Midbrain (tissue), 1 donor: ENCODE results near the gene ZCCHC9.
"Not testable (repeated sequence)": the region's sequence is repeated elsewhere in the genome, so short reads cannot be mapped to it uniquely, and the experiment has no call there.

ENCODE experiments used
- DNase-seq: peaks from one replicate; lab custom pipeline; 2025; lab: John Stamatoyannopoulos, UW

The ZCCHC9 gene

DNA sequence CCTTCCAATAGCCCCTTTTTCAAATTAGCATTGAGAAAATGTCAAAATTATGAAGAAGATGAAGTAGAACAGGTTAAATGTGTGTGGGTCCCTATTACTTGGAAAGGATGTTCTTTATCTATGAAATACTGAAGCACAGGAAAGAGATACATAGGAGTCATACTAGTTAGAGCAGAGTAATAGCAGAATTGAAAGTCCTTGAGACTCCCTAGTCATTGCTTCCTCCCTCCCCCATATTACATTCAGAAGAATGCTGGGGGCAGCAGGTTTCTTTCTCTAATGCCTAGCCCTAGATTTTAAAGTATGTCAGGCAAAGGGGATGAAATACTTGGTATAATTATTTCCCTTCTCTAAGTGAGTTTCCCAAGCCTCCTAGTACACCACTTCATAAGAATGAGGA, 4.4 kb downstream of the ZCCHC9 start:
- no peak for DNase-seq

DNA sequence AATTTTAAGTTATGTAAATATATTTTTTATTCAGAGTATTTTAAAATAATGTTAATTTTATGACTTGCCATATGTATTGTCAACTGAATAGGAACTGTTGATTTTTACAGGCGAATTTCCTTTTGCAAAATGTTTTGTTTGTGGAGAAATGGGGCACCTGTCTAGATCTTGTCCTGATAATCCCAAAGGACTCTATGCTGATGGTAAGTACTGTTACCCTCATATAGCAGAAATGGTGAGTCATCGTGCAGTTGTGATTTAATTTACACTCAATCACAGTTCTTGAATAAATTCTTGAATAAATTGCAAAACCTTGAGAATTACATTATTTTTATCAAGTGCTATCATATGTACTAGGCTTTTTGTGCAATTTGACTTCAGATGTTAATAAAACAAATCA, 7.4 kb downstream of the ZCCHC9 start:
- no peak for DNase-seq

DNA sequence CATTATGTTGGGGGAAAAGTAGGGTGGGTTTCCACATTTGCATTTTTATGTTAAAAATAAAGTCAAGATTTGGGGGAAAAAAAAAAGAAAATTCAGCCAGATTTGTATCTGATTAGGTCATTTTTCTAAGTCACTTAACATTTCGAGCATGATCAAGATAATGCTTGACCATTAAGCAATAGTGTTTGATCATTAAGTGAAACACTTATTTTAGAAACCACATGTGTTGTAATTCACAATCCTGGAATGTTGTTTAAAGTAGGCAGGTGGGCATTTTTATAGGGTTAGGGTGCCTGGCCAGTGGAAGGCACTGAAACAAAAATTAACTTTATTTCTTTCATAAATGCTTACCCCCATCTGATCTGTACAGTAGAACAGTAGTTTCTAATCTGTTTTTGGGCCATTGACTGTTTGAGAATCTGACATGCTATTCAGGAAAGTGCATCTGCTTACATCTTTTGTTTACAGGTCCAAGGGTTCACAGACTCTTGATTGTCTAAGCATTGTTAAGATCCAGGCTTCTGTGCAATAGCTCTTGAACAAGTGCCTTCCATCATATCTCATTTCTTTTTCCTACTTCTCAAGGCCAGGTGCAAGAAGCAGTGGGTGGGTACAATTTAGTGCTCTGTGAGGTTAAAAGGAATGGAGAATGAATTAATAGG, 9.1 kb downstream of the ZCCHC9 start:
- DNase-seq: no peak

DNA sequence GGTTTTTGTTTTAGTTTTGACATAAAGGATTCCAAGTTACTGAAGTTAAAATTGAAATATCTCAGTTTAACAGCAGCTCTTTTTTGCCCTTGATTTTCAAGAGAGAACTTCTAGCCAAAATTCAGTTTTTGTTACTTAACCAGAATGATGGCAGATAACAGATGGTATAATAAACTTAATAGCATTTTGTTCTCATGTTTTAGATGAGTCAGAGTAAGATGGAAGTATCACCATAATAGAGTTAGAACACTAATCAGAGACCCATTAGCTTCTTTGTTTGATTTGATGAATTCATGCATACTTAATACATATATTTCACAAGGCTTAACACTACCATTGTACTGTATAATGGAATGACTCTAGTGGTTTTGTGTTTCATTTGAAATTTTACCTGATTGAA, 11.9 kb downstream of the ZCCHC9 start:
- DNase-seq: no peak

DNA sequence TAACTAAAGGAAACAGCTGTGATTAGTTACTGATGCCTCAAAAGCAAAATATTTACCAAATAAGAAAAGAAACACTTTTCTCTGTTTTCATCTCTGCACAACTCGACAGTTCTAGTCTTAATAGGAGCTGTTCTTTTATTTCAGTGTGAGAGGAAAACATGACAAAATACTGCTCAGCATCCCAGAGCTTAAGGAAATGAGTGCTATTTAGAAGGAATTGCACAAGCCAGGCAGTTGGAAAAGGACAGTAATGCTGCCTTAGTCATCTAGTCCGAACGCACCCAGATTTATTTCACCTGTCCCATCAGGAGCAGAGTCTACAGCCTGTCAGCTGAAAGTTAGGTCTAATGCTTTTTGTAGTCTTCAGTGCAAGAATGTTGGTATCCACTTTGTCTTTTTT, 12.3 kb downstream of the ZCCHC9 start:
- no peak for DNase-seq

DNA sequence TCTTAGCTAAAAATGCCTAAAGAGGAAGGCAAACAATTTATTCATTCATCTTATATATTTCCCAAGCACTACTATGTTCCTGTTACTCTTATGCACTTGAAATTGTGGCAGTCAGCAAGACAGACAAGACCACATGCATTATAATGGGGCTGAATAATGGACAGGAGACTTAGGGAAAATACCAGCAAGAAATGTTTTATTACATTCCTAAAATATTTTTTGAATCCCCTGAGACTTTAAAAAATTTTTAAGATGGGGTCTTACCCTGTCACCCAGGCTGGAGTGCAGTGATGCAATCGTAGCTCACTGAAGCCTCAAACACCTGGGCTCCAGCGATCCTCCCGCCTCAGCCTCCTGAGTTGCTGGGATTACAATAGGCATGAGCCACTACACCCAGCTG, 13.2 kb downstream of the ZCCHC9 start:
- no peak for DNase-seq

DNA sequence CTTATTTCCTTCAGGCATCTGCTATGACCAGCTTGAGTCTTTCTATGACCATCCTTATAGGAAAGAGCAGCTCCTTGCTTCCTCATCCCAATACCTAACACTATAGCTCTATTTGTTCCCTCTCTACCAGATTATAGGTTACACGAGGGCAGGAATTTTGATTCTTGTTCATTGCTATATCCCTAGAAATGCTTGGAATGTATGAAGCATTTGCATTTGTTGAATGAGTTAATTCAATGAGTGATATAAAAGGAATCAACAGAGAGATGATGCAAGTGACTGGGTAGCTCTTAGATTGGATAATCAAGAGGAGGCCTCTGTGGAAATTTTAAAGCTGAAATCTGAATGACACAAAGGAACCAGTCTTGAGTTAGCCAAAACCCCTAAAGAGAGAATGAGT, 13.9 kb downstream of the ZCCHC9 start:
- no peak for DNase-seq

DNA sequence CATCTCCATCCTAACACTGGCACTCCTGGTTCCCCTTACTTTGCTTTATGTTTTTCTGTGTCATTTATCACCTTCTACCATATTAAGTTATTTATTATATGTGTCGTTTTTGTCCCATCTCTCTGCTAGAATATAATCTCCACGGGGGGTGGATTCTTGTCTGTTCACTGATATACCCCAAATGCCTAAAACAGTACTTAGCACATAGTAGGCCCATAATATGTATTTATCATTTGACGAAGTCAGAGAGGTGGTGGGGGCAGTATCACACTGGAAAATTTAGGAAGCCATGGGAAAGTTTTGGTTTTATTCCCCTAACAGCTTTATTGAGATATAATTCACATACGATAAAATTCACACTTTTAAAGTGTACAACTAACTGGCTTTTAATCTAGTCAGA, 14.4 kb downstream of the ZCCHC9 start:
- no peak for DNase-seq

DNA sequence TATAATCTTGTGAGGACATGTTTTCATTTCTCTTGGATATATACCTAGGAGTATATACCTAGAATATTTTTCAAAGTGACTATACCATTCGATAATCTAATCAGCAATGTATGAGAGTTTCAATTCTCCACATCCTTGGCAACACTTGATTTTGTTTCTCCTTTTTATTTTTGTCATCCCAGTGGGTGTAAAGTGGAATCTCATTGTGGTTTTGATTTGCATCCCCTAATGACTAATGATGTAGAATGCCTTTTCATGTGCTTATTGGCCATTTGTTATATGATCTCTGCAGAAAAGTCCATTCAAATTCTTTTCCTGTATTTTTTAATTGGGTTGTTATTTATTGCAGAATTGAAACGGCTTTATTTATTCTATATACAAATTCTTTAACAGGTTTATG, 15.2 kb downstream of the ZCCHC9 start:
- DNase-seq: no peak

DNA sequence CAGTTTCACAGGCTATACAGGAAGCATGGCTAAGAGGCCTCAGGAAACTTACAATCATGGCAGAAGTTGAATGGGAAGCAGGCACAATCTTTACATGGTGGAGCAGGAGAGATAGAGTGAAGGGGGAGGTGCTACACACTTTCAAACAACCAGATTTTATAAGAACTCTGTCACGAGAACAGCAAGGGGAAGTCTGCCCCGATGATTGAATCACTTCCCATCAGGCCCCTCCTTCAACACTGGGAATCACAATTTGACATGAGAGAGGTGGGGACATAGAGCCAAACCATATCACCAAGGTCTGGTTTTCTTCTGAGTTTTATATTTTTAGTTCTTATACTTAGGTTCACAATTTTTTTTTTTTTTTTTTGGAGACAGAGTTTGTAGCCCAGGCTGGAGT, 16.1 kb downstream of the ZCCHC9 start:
- no peak for DNase-seq

DNA sequence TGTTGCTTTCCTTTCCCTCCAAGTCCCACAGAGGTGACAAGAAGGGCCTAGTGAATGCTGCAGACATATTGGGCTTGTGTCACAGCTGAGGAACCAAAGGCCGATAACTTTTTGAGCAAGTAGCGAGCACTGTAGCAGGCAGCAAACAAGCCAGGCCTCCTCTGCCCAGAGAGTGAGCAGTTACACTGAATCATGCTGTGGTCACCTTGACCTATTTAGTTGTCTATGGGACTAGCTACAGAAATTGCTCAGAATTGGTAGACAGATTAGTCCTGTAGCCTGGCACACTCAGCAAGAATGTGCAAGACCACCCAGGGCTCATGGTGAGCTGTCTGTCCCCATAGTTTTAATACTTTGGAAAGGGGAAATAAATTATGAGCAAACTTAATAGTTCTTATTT, 25.2 kb downstream of the ZCCHC9 start:
- no peak for DNase-seq

DNA sequence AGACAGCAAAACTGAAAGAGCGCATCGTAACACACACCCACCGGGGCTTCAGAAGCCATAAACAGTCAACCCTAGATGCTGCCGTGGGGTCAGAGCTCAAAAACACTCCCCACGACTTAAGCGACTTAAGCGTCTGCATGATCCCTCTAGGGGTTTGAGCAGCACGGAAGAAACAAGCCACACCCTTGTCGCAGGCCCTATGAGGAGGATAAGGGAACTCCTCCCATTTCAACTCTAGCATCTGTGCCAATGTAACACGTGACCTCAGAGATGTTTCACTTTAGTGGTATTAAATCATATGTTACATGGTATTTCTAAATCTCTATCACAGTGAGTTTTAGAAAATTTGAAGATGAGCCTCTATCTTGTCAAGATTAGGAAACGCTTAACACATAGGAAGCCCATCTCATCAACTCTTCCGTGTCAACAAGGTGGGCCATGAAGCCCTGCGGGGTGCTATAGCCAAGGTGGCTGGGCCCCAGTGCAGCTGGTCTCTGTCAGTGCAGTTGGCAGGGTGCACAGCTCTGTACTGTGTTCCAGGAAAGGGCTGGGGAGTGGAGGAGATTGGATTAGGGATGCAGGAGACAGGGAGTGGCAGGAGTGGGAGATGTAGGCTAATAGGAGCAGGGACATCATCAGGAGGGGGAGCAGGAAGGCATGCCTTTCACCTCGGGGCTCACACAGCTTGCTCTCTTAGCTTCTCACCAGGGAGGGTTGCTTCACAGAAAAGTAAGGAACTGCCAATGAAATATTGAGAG, 33.1 kb downstream of the ZCCHC9 start:
- no peak for DNase-seq

DNA sequence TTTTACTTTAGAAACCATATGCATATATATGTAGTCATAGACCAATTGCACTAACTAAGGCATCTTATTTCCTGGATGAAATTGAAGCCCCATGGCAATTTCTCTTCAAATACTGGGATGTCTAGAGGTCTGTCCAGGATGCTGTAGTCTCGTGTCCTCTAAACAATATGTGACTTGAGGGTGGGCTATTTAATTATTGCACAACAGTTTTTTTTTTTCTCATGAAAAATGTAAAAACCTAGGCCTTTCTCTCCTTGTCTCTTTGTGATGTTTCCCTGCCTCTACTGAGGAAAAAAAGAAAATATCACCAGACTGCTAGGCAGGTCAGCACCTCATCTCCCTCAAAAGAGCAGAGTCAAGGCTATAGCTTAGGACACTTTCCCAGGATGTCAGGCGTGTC, 34.6 kb downstream of the ZCCHC9 start:
- DNase-seq: no peak

DNA sequence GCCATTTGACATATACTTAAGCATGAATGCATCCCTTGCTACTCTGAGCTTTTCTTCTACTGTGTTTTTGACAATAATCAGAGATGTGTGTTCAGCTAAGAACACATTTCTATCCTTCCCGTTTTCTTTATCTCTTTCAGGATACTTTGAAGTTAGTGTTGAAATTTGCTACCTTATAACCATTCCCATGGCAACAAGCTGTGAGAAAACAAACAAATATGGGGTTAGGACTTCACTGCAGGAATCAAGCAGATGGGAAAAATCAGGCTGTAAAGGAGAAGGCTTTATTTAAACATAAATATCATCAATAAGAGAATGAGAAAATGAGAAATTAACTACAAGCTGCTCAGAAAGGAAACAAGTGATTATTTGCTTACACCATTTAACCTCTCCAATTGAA, 35.2 kb downstream of the ZCCHC9 start:
- no peak for DNase-seq

DNA sequence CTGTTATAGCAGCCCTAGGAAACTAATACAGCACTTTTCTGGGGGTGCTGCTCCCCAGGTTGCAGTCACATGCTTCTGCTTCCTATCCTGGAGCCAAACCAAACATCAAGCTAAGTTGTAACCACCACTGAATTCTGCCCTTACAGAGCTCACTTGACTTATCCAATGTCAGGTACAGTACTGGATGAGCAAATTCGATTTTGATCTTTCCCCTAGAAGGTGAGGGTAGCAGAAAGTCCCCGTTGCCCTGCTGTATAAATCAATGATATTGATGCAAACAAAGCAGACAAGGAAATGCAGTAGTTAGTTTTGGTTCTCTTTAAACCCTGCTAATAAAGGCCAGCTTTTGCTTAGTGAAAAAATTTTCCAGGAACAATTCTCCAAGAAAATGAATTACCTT, 36.4 kb downstream of the ZCCHC9 start:
- DNase-seq: no peak

DNA sequence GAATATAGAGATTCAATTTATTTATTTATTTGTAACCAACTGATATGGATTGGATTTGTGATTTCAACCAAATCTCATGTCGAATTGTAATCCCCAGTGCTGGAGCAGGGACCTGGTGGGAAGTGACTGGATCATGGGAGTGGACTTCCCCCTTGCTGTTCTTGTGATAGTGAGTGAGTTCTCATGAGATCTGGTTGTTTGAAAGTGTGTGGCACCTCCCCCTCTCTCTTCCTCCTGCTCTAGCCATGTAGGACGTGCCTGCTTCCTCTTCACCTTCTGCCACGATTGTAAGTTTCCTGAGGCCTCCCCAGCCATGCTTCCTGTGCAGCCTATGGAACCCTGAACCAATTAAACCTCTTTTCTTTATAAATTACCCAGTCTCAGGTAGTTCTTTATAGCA, 36.8 kb downstream of the ZCCHC9 start:
- DNase-seq: not testable (repeated sequence)

DNA sequence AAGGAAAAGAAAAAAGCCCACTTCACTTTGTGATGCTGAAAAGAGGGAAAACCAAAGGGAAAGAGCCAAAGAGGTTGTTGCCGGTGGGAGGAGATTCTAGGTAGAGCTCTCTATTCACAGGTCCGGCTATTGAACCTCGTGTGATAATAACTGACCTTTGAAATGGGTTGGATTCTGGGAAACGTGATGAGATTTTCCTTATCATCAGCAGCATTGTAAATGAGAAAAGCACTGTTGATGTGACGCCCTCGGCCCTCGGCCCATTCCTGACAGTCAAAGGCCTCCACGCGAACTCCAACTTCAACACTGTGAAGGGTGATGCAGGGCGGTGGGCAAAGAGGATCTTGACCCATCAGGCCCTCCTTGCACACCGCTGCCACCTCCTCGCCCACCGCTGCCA, 43.3 kb downstream of the ZCCHC9 start:
- DNase-seq: no peak

DNA sequence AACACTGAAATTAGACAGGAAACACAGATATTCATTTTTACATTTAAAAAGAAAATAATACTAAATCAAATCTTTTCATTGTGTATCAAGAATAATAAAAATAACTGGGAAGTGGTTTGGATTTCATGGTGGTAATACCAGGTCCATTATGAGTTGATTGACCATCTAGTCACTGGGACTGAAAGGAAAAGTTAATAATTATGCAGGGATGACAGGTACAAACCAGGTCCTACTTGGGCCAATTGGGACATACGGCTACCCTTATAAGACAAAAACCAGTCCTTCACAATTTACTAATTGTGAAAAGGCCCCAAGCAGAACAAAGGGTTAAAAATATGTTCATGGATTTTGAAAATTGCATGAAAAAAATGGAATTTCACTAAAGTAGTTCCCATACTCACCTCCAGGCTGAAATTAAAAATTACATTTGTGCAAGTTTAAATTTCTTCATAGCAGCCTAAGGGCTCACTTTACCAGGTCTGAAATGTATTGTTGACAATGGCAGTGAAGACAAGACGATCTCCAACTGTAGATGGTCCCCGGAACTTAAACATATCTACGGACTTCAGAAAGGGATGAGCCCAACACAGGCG, 44.1 kb downstream of the ZCCHC9 start:
- DNase-seq: no peak

DNA sequence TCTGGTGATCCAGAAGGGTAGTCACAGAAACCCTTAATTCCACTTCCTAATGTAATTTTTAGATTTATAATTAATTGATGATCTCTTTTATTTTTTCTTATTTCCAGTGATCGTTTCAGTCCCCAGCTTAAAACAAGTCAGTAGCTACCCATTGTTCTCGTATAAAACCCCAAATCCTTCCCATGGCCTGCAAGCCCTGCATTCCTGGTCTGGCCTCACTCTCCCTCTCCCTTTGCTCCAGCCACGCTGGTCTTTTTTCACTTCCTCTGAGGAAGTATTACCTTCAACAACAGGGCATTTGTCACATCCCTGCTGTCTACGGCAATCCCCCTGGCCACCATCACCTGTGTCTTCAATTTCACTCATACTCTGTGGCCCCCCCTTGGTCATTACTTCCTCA, 47.8 kb downstream of the ZCCHC9 start:
- no peak for DNase-seq

DNA sequence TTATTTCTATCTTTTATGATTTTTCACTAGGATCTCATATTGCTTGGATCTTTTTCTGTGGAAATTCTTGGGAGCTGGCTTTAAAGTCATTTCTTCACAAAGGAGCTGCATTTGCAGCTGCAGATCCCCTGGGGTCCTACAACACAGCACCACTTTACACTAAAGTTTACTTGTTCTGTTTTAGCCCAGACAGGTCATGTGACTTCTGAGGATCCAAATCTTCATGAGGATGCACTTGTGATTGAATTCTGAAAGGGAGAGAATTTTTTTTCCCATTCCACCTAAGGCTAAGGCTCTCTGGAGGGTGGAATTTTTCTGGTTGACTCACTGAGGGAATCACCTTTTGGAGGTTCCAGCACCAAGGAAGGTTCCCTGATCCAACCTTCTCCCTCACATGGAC, 49.1 kb downstream of the ZCCHC9 start:
- no peak for DNase-seq

DNA sequence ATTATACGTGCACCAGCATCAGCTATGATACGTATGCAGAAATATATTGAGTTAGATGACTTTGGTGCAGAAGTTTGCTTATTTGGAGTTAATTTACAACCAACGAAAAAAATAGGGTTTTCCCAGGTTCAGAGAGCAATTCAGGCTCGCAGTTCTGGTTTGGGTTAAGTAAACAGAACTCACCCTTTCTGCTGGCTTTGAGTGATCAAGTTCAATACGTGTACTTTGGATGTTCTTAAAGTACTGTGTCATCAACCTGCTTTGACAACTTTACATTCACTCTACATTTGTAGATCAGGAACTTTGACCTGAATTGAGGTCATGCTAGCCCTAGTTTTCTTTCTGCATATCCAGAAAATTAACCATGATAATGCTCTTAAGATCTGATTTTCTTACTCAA, 51.8 kb downstream of the ZCCHC9 start:
- DNase-seq: no peak

DNA sequence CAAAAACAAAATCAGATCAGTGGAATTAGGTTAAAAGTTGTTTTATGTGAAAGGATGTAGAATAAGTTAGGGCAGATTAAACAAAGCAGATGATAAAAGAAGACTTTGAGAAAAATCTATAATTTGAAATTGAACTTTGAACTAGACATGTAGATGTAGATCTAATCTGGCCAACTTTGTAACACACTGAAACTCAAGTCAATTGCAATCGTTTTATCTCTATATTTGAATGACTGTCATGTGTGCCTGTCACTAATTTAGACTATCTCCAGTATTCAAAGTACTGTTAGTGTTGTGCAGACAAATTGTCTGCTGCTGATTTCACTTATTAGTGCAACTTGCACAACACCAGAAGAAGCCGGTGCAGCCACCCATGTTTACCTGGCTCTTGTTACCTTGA, 52.7 kb downstream of the ZCCHC9 start:
- DNase-seq: no peak
